Ovary (tissue), 9 donors: ENCODE data around the gene BAZ2B. TPM values are rescaled to one million over a fixed set of nuclear protein-coding genes. Genes with fewer than 3 reads are reported as not detected.

Experiments
- DNase-seq, 5 donors: peaks; one replicate each; pipeline ENCODE4 v3.0.0-alpha.2; 2019 to 2020
- H3K27ac ChIP-seq, 2 donors: fragments of 200-600 bp; one replicate each; pipeline versions ENCODE4 v1.5.1 to v1.8.0; 2019 to 2022
- H3K27me3 ChIP-seq: fragments of 200-600 bp; one replicate; pipeline ENCODE4 v1.8.0; 2022
- H3K36me3 ChIP-seq: fragments of 200-600 bp; sonication (generic); one replicate; pipeline ENCODE4 v1.5.1; 2019
- H3K4me1 ChIP-seq: one replicate; pipeline ENCODE4 v1.8.1; 2013; ENCODE audit warnings: mild to moderate bottlenecking, moderate library complexity; ENCODE audit not compliant: insufficient read depth
- H3K4me3 ChIP-seq: fragments of 200-600 bp; sonication (generic); one replicate; pipeline ENCODE4 v1.5.1; 2017
- H3K9me3 ChIP-seq, 2 donors: fragments of 200-600 bp in 1 of 2; sonication (generic) in 1 of 2; one replicate each; pipeline versions ENCODE4 v1.5.1 to v1.8.1; 2013 to 2019; ENCODE audit warnings: mild to moderate bottlenecking in 1 of 2, moderate library complexity in 1 of 2
- CTCF ChIP-seq, 3 donors: fragments of 450-650 bp in 2 of 3; fragments of 200-600 bp in 1 of 3; IDR thresholded peaks; one replicate each; pipeline versions ENCODE4 v1.5.1 to v1.8.0; 2016 to 2022; ENCODE audit warnings: antibody characterized with exemption in 3 of 3, mild to moderate bottlenecking in 1 of 3
- EP300 ChIP-seq: sonication (generic); formaldehyde crosslinking; IDR thresholded peaks from one replicate; pipeline ENCODE4 v1.6.1; 2017; ENCODE audit warnings: antibody characterized with exemption
- POLR2A ChIP-seq: fragments of 450-650 bp; IDR thresholded peaks from one replicate; pipeline ENCODE4 v1.6.1; 2017; ENCODE audit warnings: antibody characterized with exemption, mild to moderate bottlenecking, moderate library complexity
- WGBS, 3 donors: extraction: QIAGEN DNeasy Blood & Tissue Kit in 1 of 3; methylation state at CpG; one replicate each; pipeline versions ENCODE4 v1.1.5 to v1.1.7; 2013 to 2017; 5-methylcytosine and 5-hydroxymethylcytosine counted together
- intact Hi-C, 4 donors: fragments of 100-400 bp; cut with DNase I; formaldehyde crosslinking; loops; one replicate each; pipeline versions ENCODE4 v1.11.0 to v1.15.1; 2022 to 2023
- polyA plus RNA-seq, 2 donors: library from polyadenylated mRNA; stranded (reverse); fragments of 200-250 nt in 1 of 2; fragments of 350-450 nt in 1 of 2; fragmentation: Illumina TruSeq in 1 of 2; extraction: RNeasy Lipid Tissue Mini Kit (QIAGEN cat#74804) in 1 of 2; gene quantifications; one replicate each; pipeline ENCODE4 v1.2.3, GENCODE V29; 2013 to 2014
- total RNA-seq, 7 donors: library from RNA; depleted of rRNA in 2 of 7; stranded (reverse); fragments of >200 nt in 2 of 7; fragmentation: NEBNext Ultra II Directional in 3 of 7; extraction: Animal tissue kit (Norgen Biotek cat#: 25700) in 3 of 7; gene quantifications; one replicate each; pipeline versions ENCODE4 v1.1.0 to v1.2.4, GENCODE V29; 2016 to 2023
- donor health status: DM: no; HTN: no; CAD: no; lungs with moderate emphysema.
- donor health status: DM: no; HTN: no; CAD: no.
- donor health status: Bipolar disorder and iron deficiency.
- donor health status: DM: yes; HTN: yes; CAD: no.
- donor health status: DM: no; HTN: no; CAD: no.
- donor health status: DM: yes; HTN: yes; CAD: no.

The BAZ2B gene
- total and polyA plus RNA-seq, 9 donors, result 31.8 to 131 (median 99.4) TPM

GRCh38 chr2:159460227-159460626 lies 156.1 kb downstream of the BAZ2B start:
- Histone ChIP-seq H3K36me3 (no peaks in the 10 kb centered on the region), H3K4me1 (peaks cover 7% of the 10 kb centered on the region), H3K27me3 (no peaks in the 10 kb centered on the region), H3K4me3 (no peak overlapping the region), H3K9me3 (no peaks in the 10 kb centered on the region), H3K27ac (no peak overlapping the region)
- DNase-seq, result no peak
- intact Hi-C loops, result no loop called here
- TF ChIP-seq POLR2A (no peak), CTCF (IDR thresholded peaks at IDR 0.05) (no peak), EP300 (no peak)
- 66 to 77% (median 77%) methylated on average over 1 of the region's 1 CpG for WGBS, 3 donors

- intact Hi-C loops, result no loop called here
- Histone ChIP-seq H3K36me3 (no peaks in the 10 kb centered on the region), H3K27me3 (no peaks in the 10 kb centered on the region), H3K27ac (no peak overlapping the region), H3K4me1 (peaks cover 7% of the 10 kb centered on the region), H3K9me3 (no peaks in the 10 kb centered on the region), H3K4me3 (no peak overlapping the region)
- DNase-seq, result no peak
- no peak for TF ChIP-seq POLR2A
- WGBS, 3 donors, result 73 to 85% (median 84%) methylated on average over 1 of the region's 1 CpG
These were observed 157.1 kb downstream of the BAZ2B start for GRCh38 chr2:159459279-159459678.

GRCh38 chr2:159457589-159457988 lies 158.8 kb downstream of the BAZ2B start:
- H3K27me3 ChIP-seq, result no peaks in the 10 kb centered on the region
- 14 to 49% (median 26%) methylated on average over 1 of the region's 1 CpG for WGBS, 3 donors
- no peaks in the 10 kb centered on the region for H3K36me3 ChIP-seq
- intact Hi-C loops, result no loop called here
- no peak overlapping the region for H3K4me3 ChIP-seq
- no peak overlapping the region for H3K27ac ChIP-seq
- peaks cover 7% of the 10 kb centered on the region for H3K4me1 ChIP-seq
- DNase-seq, result no peak
- H3K9me3 ChIP-seq, result no peaks in the 10 kb centered on the region
- TF ChIP-seq EP300 (no peak), POLR2A (no peak), CTCF (IDR thresholded peaks at IDR 0.05) (no peak)

- intact Hi-C loops, result no loop called here
- TF ChIP-seq EP300 (no peak), CTCF (IDR thresholded peaks at IDR 0.05) (no peak)
These were observed 159.6 kb downstream of the BAZ2B start for GRCh38 chr2:159456500-159457426.

GRCh38 chr2:159455330-159455918 lies 160.9 kb downstream of the BAZ2B start:
- Histone ChIP-seq H3K4me1 (peaks cover 7% of the 10 kb centered on the region), H3K4me3 (no peak overlapping the region), H3K27me3 (no peaks in the 10 kb centered on the region), H3K36me3 (no peaks in the 10 kb centered on the region), H3K9me3 (no peaks in the 10 kb centered on the region), H3K27ac (no peak overlapping the region)
- DNase-seq, result no peak
- intact Hi-C loops, result no loop called here
- no peak for TF ChIP-seq EP300
- TF ChIP-seq POLR2A, result no peak
- no peak for TF ChIP-seq CTCF (IDR thresholded peaks at IDR 0.05)

More at GRCh38 chr2:159456500-159457426, 159.6 kb downstream of the BAZ2B start:
- no peak for DNase-seq
- Histone ChIP-seq H3K36me3 (no peaks in the 10 kb centered on the region), H3K4me1 (peaks cover 7% of the 10 kb centered on the region), H3K27me3 (no peaks in the 10 kb centered on the region), H3K4me3 (no peak overlapping the region), H3K9me3 (no peaks in the 10 kb centered on the region), H3K27ac (no peak overlapping the region)
- 53 to 72% (median 61%) methylated on average over 5 of the region's 5 CpGs for WGBS, 3 donors
